Esophagus squamous epithelium (tissue), 5 donors: Measurements from ENCODE around the gene GNG12. TPM values are rescaled to one million over a fixed set of nuclear protein-coding genes. Genes with fewer than 3 reads are reported as not detected.

Experiments
- DNase-seq: peaks from one replicate; lab custom pipeline; 2025; lab: John Stamatoyannopoulos, UW
- H3K27ac ChIP-seq, 4 donors: fragments of 200-600 bp; sonication (generic); one replicate each; pipeline ENCODE4 v1.5.1; 2016 to 2019; ENCODE audit warnings: mild to moderate bottlenecking in 1 of 4
- H3K27me3 ChIP-seq, 4 donors: fragments of 200-600 bp; sonication (generic); 1 replicate in 3 of 4; 2 replicates in 1 of 4; pipeline versions ENCODE4 v1.5.1 to v1.6.0; 2017 to 2021; ENCODE audit warnings: antibody characterized with exemption in 1 of 4
- H3K36me3 ChIP-seq, 3 donors: fragments of 200-600 bp; sonication (generic); one replicate each; pipeline ENCODE4 v1.5.1; 2016 to 2019
- H3K4me1 ChIP-seq, 3 donors: fragments of 200-600 bp; sonication (generic); one replicate each; pipeline ENCODE4 v1.5.1; 2017 to 2019
- H3K4me3 ChIP-seq, 4 donors: fragments of 200-600 bp; sonication (generic); 1 replicate in 3 of 4; 2 replicates in 1 of 4; pipeline ENCODE4 v1.5.1; 2016 to 2019; ENCODE audit warnings: mild to moderate bottlenecking in 2 of 4, moderate library complexity in 1 of 4
- H3K9me3 ChIP-seq, 3 donors: fragments of 200-600 bp; sonication (generic); one replicate each; pipeline ENCODE4 v1.5.1; 2016 to 2019
- CTCF ChIP-seq, 6 experiments: fragments of 450-650 bp in 4 of 6; fragments of 200-600 bp in 2 of 6; sonication (generic) in 2 of 6; IDR thresholded peaks; one replicate each; pipeline ENCODE4 v1.5.1; 2016 to 2019; ENCODE audit warnings: antibody characterized with exemption in 6 of 6, mild to moderate bottlenecking in 4 of 6, moderate library complexity in 4 of 6
- POLR2A ChIP-seq, 4 donors: fragments of 450-650 bp; IDR thresholded peaks; one replicate each; pipeline ENCODE4 v1.6.1; 2017; ENCODE audit warnings: antibody characterized with exemption in 4 of 4, mild to moderate bottlenecking in 4 of 4, moderate library complexity in 3 of 4
- WGBS, 2 donors: methylation state at CpG; one replicate each; pipeline ENCODE4 v1.1.5; 2018; 5-methylcytosine and 5-hydroxymethylcytosine counted together
- intact Hi-C: fragments of 100-400 bp; cut with DNase I; formaldehyde crosslinking; loops from one replicate; pipeline ENCODE4 v1.15.0; 2022
- total RNA-seq, 4 donors: library from RNA; depleted of rRNA; stranded (reverse); fragments of >200 nt; gene quantifications; one replicate each; pipeline ENCODE4 v1.1.0, GENCODE V29; 2016
- donor health status: DM: yes; HTN: yes; CAD: no.

Gene GNG12
- total RNA-seq, 4 donors from 2014 or later = 65.4 to 104 (median 89.9) TPM

GRCh38 chr1:67815303-67816094, 17.8 kb downstream of the GNG12 start:
- 58 to 60% methylated on average over 12 to 13 of the region's 17 CpGs for WGBS, 2 donors
- no peak overlapping the region for H3K4me3 ChIP-seq
- TF ChIP-seq CTCF (IDR thresholded peaks at IDR 0.05) = no peak
- no peak for TF ChIP-seq POLR2A (IDR thresholded peaks at IDR 0.05)
- H3K9me3 ChIP-seq = no peaks in the 10 kb centered on the region
- H3K4me1 ChIP-seq = peaks cover 21 to 90% (median 49%) of the 10 kb centered on the region in 3 donors
- intact Hi-C loops = no loop called here
- H3K36me3 ChIP-seq = no peaks in the 10 kb centered on the region
- H3K27me3 ChIP-seq = no peaks in the 10 kb centered on the region
- H3K27ac ChIP-seq = peak overlapping the region; percentile 60 to 75 (median 72)
- no peak for DNase-seq

- 25 to 35% methylated on average over 3 of the region's 3 CpGs for WGBS, 2 donors
- DNase-seq = no peak
- peak overlapping the region; percentile 60 to 75 (median 72) for H3K27ac ChIP-seq
Measured at GRCh38 chr1:67814121-67814772, 19.0 kb downstream of the GNG12 start.

GRCh38 chr1:67812226-67812625, 21.0 kb downstream of the GNG12 start:
- H3K27me3 ChIP-seq = no peaks in the 10 kb centered on the region
- H3K4me3 ChIP-seq = no peak overlapping the region
- WGBS, 2 donors = 84 to 86% methylated on average over 2 of the region's 2 CpGs
- TF ChIP-seq POLR2A (IDR thresholded peaks at IDR 0.05) (no peak), CTCF (IDR thresholded peaks at IDR 0.05) (no peak)
- H3K36me3 ChIP-seq = no peaks in the 10 kb centered on the region
- intact Hi-C loops = no loop called here
- no peak overlapping the region for H3K27ac ChIP-seq
- H3K4me1 ChIP-seq = peaks cover 21 to 57% (median 32%) of the 10 kb centered on the region in 3 donors
- H3K9me3 ChIP-seq = no peaks in the 10 kb centered on the region
- DNase-seq = no peak

More at GRCh38 chr1:67814121-67814772, 19.0 kb downstream of the GNG12 start:
- intact Hi-C loops = no loop called here
- H3K27me3 ChIP-seq = no peaks in the 10 kb centered on the region
- H3K36me3 ChIP-seq = no peaks in the 10 kb centered on the region
- H3K9me3 ChIP-seq = no peaks in the 10 kb centered on the region
- H3K4me1 ChIP-seq = peaks cover 21 to 77% (median 45%) of the 10 kb centered on the region in 3 donors
- TF ChIP-seq CTCF (IDR thresholded peaks at IDR 0.05) = no peak
- TF ChIP-seq POLR2A (IDR thresholded peaks at IDR 0.05) = no peak
- H3K4me3 ChIP-seq = peak overlapping the region in 1 of 4 donors; percentile 9

- H3K36me3 ChIP-seq = no peaks in the 10 kb centered on the region
- no peak overlapping the region for H3K4me3 ChIP-seq
- DNase-seq = no peak
- TF ChIP-seq CTCF (IDR thresholded peaks at IDR 0.05) (no peak), POLR2A (IDR thresholded peaks at IDR 0.05) (no peak)
- no peaks in the 10 kb centered on the region for H3K27me3 ChIP-seq
- no peak overlapping the region for H3K27ac ChIP-seq
- intact Hi-C loops = no loop called here
- no peaks in the 10 kb centered on the region for H3K9me3 ChIP-seq
- H3K4me1 ChIP-seq = peaks cover 21 to 53% (median 32%) of the 10 kb centered on the region in 3 donors
- WGBS, 2 donors = 63 to 65% methylated on average over 1 of the region's 1 CpG
Measured at GRCh38 chr1:67811781-67812180, 21.5 kb downstream of the GNG12 start.

- Histone ChIP-seq H3K36me3 (no peaks in the 10 kb centered on the region), H3K27ac (no peak overlapping the region), H3K4me1 (peaks cover 6 to 37% (median 16%) of the 10 kb centered on the region in 3 donors), H3K4me3 (no peak overlapping the region), H3K27me3 (no peaks in the 10 kb centered on the region), H3K9me3 (no peaks in the 10 kb centered on the region)
- DNase-seq = no peak
- intact Hi-C loops = no loop called here
- no peak for TF ChIP-seq CTCF (IDR thresholded peaks at IDR 0.05)
- no peak for TF ChIP-seq POLR2A (IDR thresholded peaks at IDR 0.05)
- WGBS, 2 donors = 80 to 87% methylated on average over 4 of the region's 4 CpGs
Measured at GRCh38 chr1:67809887-67810286, 23.4 kb downstream of the GNG12 start.
